Stimulated activated CD4-positive, alpha-beta T cell treated with anti-CD3 and anti-CD28 coated beads, Interleukin-12 subunit alpha, Interleukin-12 subunit beta, amount 100 ng/mL, for 24 hours (primary cell): Measurements from ENCODE around the gene NUP210L.

Experiments
- DNase-seq, 2 experiments: peaks; one replicate each; pipeline ENCODE4 v3.0.0-alpha.2; 2020; ENCODE audit warnings: low read depth in 2 of 2

The NUP210L gene

GRCh38 chr1:154154534-154155191 is at the start of gene NUP210L:
Gene NUP210L (minus strand): TSS chr1:154155073.
- no peak for DNase-seq

GRCh38 chr1:154199563-154199879 is 44.6 kb upstream of the NUP210L start:
- DNase-seq, result no peak

GRCh38 chr1:154198756-154199562 is 44.1 kb upstream of the NUP210L start:
- DNase-seq, result no peak

GRCh38 chr1:154193821-154194220 is 38.9 kb upstream of the NUP210L start:
- no peak for DNase-seq

- DNase-seq, result no peak
These were observed 37.6 kb upstream of the NUP210L start for GRCh38 chr1:154192476-154192875.

- no peak for DNase-seq
These were observed 37.2 kb upstream of the NUP210L start, which contains the start of gene TPM3 for GRCh38 chr1:154191990-154192461. Gene TPM3 (minus strand): TSS chr1:154192100. CDS start chr1:154192018, 82 bp downstream.

GRCh38 chr1:154190550-154190949 is 35.7 kb upstream of the NUP210L start:
- DNase-seq, result no peak

- DNase-seq, result no peak
These were observed 32.1 kb upstream of the NUP210L start for GRCh38 chr1:154186852-154187501.

GRCh38 chr1:154186177-154186576 is 31.3 kb upstream of the NUP210L start:
- peak; percentile 44 to 68 for DNase-seq

GRCh38 chr1:154183046-154183915 is 28.4 kb upstream of the NUP210L start:
- peak; percentile 94 to 96 for DNase-seq

- peak; percentile 64 to 78 for DNase-seq
These were observed 27.6 kb upstream of the NUP210L start for GRCh38 chr1:154182344-154183045.

- DNase-seq, result no peak
These were observed 27.1 kb upstream of the NUP210L start for GRCh38 chr1:154181944-154182343.

GRCh38 chr1:154179946-154180687 is 25.2 kb upstream of the NUP210L start:
- no peak for DNase-seq

GRCh38 chr1:154178911-154179811 is 24.3 kb upstream of the NUP210L start:
- DNase-seq, result no peak

- no peak for DNase-seq
These were observed 23.1 kb upstream of the NUP210L start for GRCh38 chr1:154178013-154178412.

- DNase-seq, result no peak
These were observed 21.5 kb upstream of the NUP210L start for GRCh38 chr1:154176337-154176736.

GRCh38 chr1:154174654-154175053 is 19.8 kb upstream of the NUP210L start:
- DNase-seq, result no peak

- DNase-seq, result no peak
These were observed 17.0 kb upstream of the NUP210L start for GRCh38 chr1:154171880-154172279.

GRCh38 chr1:154171223-154171583 is 16.3 kb upstream of the NUP210L start:
- no peak for DNase-seq
